ENCODE measurements around the gene MAD2L1BP. TPM values are rescaled to one million over a fixed set of nuclear protein-coding genes. Genes with fewer than 3 reads are reported as not detected.
A peak's percentile ranks its signal among the peaks of the same experiment; 100 is the strongest.

MAD2L1BP gene
- total and polyA plus RNA-seq, 2 of the 13 experiments (the other 11 are each of a cell fraction or from before 2014, with no cell fraction given) = 54.2 to 55.5 TPM

DNA sequence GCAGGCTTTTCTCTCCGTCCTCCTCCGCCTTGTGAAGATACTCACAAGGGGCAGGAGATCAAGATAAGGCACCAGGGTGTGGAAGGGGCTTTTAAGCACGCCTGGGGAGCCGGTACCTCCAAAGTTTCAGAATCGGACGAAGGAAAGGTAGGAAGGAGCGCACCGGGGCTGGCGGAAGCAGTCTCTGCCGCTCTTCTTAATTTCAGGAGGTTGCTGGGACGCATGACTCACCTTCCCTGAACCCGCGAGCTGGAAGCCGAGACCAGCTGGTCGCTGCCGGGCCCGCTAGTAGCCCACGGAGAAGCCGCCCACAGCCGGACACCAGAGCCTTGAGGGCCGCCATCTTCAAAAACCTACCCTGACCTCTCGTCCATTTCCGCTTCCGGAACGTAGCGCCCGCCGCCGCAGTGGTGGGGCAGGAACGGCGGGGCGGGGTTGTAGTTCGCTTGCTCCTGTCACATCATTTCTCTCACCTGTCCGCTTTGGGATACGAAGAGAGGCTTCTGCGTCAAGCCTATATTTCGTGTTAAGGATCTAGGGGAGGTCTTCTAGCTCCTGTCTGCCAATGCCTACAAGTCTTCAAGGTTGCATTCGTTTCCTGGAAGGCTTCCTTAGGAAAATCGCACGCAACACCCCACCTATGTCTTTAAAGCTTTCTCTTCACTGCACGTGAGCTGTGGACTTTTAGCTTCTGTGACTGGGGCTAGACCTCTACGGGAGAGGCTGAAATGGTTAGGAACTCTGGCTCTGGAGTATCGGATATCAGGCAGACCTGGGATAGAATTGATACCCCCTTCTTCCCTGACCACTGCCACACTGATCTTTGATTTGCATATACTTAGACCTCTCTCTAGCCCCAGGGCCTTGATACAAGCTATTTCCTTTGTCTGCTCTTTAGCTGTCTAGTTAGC, 52.1 kb downstream of the MAD2L1BP start, which contains the start of gene MRPS18A (continued):
- TF ChIP-seq RBM22 (optimal IDR thresholded peaks at IDR 0.05; ENCODE audit: low read length) (no peak), IKZF1 (IDR thresholded peaks at IDR 0.05) (no peak), MAFF (IDR thresholded peaks at IDR 0.05; ENCODE audit: low read depth, low read length) (no peak), SMAD1 (CRISPR knock-in tag; IDR thresholded peaks at IDR 0.05; ENCODE audit: borderline replicate concordance, low read depth) (no peak; the same call in 1 of the 2 replicates), ZFP82 (CRISPR knock-in tag; IDR thresholded peaks at IDR 0.05; ENCODE audit: borderline replicate concordance) (no peak), ZC3H13 (CRISPR knock-in tag; IDR thresholded peaks at IDR 0.05) (no peak), ZNF773 (CRISPR knock-in tag; IDR thresholded peaks at IDR 0.05; ENCODE audit: borderline replicate concordance) (no peak), ZNF264 (CRISPR knock-in tag; IDR thresholded peaks at IDR 0.05) (peak; percentile 48; the same call in 1 of the 2 replicates), ZNF75D (CRISPR knock-in tag; IDR thresholded peaks at IDR 0.05; ENCODE audit: borderline replicate concordance) (0 out of 2 replicates have a peak, but pooled peaks have one; percentile 25), ZNF841 (CRISPR knock-in tag; IDR thresholded peaks at IDR 0.05; ENCODE audit: borderline replicate concordance) (no peak)
- TF ChIP-seq, protein P1, sequence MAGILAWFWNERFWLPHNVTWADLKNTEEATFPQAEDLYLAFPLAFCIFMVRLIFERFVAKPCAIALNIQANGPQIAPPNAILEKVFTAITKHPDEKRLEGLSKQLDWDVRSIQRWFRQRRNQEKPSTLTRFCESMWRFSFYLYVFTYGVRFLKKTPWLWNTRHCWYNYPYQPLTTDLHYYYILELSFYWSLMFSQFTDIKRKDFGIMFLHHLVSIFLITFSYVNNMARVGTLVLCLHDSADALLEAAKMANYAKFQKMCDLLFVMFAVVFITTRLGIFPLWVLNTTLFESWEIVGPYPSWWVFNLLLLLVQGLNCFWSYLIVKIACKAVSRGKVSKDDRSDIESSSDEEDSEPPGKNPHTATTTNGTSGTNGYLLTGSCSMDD (CRISPR knock-in tag; IDR thresholded peaks at IDR 0.05) = no peak
- TF ChIP-seq, protein P2, sequence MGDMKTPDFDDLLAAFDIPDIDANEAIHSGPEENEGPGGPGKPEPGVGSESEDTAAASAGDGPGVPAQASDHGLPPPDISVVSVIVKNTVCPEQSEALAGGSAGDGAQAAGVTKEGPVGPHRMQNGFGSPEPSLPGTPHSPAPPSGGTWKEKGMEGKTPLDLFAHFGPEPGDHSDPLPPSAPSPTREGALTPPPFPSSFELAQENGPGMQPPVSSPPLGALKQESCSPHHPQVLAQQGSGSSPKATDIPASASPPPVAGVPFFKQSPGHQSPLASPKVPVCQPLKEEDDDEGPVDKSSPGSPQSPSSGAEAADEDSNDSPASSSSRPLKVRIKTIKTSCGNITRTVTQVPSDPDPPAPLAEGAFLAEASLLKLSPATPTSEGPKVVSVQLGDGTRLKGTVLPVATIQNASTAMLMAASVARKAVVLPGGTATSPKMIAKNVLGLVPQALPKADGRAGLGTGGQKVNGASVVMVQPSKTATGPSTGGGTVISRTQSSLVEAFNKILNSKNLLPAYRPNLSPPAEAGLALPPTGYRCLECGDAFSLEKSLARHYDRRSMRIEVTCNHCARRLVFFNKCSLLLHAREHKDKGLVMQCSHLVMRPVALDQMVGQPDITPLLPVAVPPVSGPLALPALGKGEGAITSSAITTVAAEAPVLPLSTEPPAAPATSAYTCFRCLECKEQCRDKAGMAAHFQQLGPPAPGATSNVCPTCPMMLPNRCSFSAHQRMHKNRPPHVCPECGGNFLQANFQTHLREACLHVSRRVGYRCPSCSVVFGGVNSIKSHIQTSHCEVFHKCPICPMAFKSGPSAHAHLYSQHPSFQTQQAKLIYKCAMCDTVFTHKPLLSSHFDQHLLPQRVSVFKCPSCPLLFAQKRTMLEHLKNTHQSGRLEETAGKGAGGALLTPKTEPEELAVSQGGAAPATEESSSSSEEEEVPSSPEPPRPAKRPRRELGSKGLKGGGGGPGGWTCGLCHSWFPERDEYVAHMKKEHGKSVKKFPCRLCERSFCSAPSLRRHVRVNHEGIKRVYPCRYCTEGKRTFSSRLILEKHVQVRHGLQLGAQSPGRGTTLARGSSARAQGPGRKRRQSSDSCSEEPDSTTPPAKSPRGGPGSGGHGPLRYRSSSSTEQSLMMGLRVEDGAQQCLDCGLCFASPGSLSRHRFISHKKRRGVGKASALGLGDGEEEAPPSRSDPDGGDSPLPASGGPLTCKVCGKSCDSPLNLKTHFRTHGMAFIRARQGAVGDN (CRISPR knock-in tag; IDR thresholded peaks at IDR 0.05) = peak; percentile 94
- TF ChIP-seq, protein P3, sequence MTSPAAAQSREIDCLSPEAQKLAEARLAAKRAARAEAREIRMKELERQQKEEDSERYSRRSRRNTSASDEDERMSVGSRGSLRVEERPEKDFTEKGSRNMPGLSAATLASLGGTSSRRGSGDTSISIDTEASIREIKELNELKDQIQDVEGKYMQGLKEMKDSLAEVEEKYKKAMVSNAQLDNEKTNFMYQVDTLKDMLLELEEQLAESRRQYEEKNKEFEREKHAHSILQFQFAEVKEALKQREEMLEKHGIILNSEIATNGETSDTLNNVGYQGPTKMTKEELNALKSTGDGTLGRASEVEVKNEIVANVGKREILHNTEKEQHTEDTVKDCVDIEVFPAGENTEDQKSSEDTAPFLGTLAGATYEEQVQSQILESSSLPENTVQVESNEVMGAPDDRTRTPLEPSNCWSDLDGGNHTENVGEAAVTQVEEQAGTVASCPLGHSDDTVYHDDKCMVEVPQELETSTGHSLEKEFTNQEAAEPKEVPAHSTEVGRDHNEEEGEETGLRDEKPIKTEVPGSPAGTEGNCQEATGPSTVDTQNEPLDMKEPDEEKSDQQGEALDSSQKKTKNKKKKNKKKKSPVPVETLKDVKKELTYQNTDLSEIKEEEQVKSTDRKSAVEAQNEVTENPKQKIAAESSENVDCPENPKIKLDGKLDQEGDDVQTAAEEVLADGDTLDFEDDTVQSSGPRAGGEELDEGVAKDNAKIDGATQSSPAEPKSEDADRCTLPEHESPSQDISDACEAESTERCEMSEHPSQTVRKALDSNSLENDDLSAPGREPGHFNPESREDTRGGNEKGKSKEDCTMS (CRISPR knock-in tag; conservative IDR thresholded peaks at IDR 0.05) = no peak
- TF ChIP-seq, protein P4, sequence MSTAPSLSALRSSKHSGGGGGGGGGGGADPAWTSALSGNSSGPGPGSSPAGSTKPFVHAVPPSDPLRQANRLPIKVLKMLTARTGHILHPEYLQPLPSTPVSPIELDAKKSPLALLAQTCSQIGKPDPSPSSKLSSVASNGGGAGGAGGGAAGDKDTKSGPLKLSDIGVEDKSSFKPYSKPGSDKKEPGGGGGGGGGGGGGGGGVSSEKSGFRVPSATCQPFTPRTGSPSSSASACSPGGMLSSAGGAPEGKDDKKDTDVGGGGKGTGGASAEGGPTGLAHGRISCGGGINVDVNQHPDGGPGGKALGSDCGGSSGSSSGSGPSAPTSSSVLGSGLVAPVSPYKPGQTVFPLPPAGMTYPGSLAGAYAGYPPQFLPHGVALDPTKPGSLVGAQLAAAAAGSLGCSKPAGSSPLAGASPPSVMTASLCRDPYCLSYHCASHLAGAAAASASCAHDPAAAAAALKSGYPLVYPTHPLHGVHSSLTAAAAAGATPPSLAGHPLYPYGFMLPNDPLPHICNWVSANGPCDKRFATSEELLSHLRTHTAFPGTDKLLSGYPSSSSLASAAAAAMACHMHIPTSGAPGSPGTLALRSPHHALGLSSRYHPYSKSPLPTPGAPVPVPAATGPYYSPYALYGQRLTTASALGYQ (CRISPR knock-in tag; IDR thresholded peaks at IDR 0.05) = no peak
- TF ChIP-seq, protein P5, sequence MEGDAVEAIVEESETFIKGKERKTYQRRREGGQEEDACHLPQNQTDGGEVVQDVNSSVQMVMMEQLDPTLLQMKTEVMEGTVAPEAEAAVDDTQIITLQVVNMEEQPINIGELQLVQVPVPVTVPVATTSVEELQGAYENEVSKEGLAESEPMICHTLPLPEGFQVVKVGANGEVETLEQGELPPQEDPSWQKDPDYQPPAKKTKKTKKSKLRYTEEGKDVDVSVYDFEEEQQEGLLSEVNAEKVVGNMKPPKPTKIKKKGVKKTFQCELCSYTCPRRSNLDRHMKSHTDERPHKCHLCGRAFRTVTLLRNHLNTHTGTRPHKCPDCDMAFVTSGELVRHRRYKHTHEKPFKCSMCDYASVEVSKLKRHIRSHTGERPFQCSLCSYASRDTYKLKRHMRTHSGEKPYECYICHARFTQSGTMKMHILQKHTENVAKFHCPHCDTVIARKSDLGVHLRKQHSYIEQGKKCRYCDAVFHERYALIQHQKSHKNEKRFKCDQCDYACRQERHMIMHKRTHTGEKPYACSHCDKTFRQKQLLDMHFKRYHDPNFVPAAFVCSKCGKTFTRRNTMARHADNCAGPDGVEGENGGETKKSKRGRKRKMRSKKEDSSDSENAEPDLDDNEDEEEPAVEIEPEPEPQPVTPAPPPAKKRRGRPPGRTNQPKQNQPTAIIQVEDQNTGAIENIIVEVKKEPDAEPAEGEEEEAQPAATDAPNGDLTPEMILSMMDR (CRISPR knock-in tag; IDR thresholded peaks at IDR 0.05) = no peak
